Neural progenitor cell (in vitro differentiated cells): ENCODE results near the gene IRF7. TPM values are rescaled to one million over a fixed set of nuclear protein-coding genes. Genes with fewer than 3 reads are reported as not detected.
"Not testable (repeated sequence)": the region's sequence is repeated elsewhere in the genome, so short reads cannot be mapped to it uniquely, and the experiment has no call there.

Experiments used
- DNase-seq: peaks from one replicate; pipeline ENCODE4 v3.0.0-alpha.2; 2016; ENCODE audit warnings: low spot score
- H2AFZ ChIP-seq: fragments of 200-600 bp; sonication (generic); replicated peaks from 2 replicates; pipeline ENCODE4 v1.6.1; 2016; ENCODE audit warnings: antibody characterized with exemption
- H3F3A ChIP-seq: fragments of 200-600 bp; sonication (generic); 2 replicates; pipeline ENCODE4 v1.6.1; 2016; ENCODE audit warnings: antibody characterized with exemption, low read depth
- H3K27ac ChIP-seq: fragments of 200-600 bp; sonication (generic); 2 replicates; pipeline ENCODE4 v1.5.1; 2016; ENCODE audit warnings: mild to moderate bottlenecking
- H3K27me3 ChIP-seq: fragments of 200-600 bp; sonication (generic); 2 replicates; pipeline ENCODE4 v1.6.1; 2016; ENCODE audit warnings: mild to moderate bottlenecking, moderate library complexity
- H3K36me3 ChIP-seq: fragments of 200-600 bp; sonication (generic); 2 replicates; pipeline ENCODE4 v1.5.1; 2016
- H3K4me1 ChIP-seq: fragments of 200-600 bp; sonication (generic); 2 replicates; pipeline ENCODE4 v1.6.1; 2016; ENCODE audit warnings: mixed run types
- H3K4me2 ChIP-seq: fragments of 200-600 bp; sonication (generic); 2 replicates; pipeline ENCODE4 v1.6.1; 2016
- H3K4me3 ChIP-seq: fragments of 200-600 bp; sonication (generic); 2 replicates; pipeline ENCODE4 v1.5.1; 2016
- H3K79me2 ChIP-seq: fragments of 200-600 bp; sonication (generic); 2 replicates; pipeline ENCODE4 v1.6.1; 2016; ENCODE audit warnings: low read depth
- H3K9ac ChIP-seq: fragments of 200-600 bp; sonication (generic); 2 replicates; pipeline ENCODE4 v1.6.1; 2016
- H3K9me3 ChIP-seq: fragments of 200-600 bp; sonication (generic); 2 replicates; pipeline ENCODE4 v1.5.1; 2016; ENCODE audit warnings: low read depth
- H4K20me1 ChIP-seq: fragments of 200-600 bp; sonication (generic); 2 replicates; pipeline ENCODE4 v1.6.1; 2016; ENCODE audit warnings: low read depth
- H3K27ac Mint-ChIP-seq: 3 replicates; pipeline ENCODE4 v1.8.0; 2021; ENCODE audit warnings: mixed read lengths
- H3K27me3 Mint-ChIP-seq: 2 replicates; pipeline ENCODE4 v1.8.0; 2022; ENCODE audit warnings: low read depth, mild to moderate bottlenecking, inconsistent platforms, moderate library complexity, mixed read lengths; ENCODE audit not compliant: insufficient read depth
- H3K36me3 Mint-ChIP-seq: 3 replicates; pipeline ENCODE4 v1.8.0; 2021; ENCODE audit warnings: mixed read lengths
- H3K4me1 Mint-ChIP-seq: 3 replicates; pipeline ENCODE4 v1.8.0; 2021; ENCODE audit warnings: mixed read lengths
- H3K4me3 Mint-ChIP-seq: 3 replicates; pipeline ENCODE4 v1.8.0; 2021; ENCODE audit warnings: mild to moderate bottlenecking, moderate library complexity, mixed read lengths
- H3K9me3 Mint-ChIP-seq: 3 replicates; pipeline ENCODE4 v1.8.0; 2020; ENCODE audit warnings: mixed read lengths
- EZH2 ChIP-seq: fragments of 200-600 bp; sonication (generic); IDR thresholded peaks from 2 replicates; pipeline ENCODE4 v1.6.1; 2017; ENCODE audit warnings: antibody characterized with exemption, mild to moderate bottlenecking, moderate library complexity
- EZH2phosphoT487 ChIP-seq: fragments of 200-600 bp; sonication (generic); IDR thresholded peaks from 2 replicates; pipeline ENCODE4 v1.6.1; 2017; ENCODE audit warnings: antibody characterized with exemption
- total RNA-seq: library from RNA; depleted of rRNA; stranded (reverse); fragments of >200 nt; gene quantifications from 2 replicates; pipeline ENCODE4 v1.2.3, GENCODE V29; 2015; ENCODE audit warnings: low replicate concordance
- TF ChIP-seq, protein P1 (sequence below): fragments of 200-600 bp; sonication (generic); IDR thresholded peaks from 2 replicates; pipeline ENCODE4 v1.5.1; 2017; ENCODE audit warnings: antibody characterized with exemption, mild to moderate bottlenecking

Gene IRF7
- total RNA-seq, 1 donor from 2014 or later: 4.3 TPM

DNA sequence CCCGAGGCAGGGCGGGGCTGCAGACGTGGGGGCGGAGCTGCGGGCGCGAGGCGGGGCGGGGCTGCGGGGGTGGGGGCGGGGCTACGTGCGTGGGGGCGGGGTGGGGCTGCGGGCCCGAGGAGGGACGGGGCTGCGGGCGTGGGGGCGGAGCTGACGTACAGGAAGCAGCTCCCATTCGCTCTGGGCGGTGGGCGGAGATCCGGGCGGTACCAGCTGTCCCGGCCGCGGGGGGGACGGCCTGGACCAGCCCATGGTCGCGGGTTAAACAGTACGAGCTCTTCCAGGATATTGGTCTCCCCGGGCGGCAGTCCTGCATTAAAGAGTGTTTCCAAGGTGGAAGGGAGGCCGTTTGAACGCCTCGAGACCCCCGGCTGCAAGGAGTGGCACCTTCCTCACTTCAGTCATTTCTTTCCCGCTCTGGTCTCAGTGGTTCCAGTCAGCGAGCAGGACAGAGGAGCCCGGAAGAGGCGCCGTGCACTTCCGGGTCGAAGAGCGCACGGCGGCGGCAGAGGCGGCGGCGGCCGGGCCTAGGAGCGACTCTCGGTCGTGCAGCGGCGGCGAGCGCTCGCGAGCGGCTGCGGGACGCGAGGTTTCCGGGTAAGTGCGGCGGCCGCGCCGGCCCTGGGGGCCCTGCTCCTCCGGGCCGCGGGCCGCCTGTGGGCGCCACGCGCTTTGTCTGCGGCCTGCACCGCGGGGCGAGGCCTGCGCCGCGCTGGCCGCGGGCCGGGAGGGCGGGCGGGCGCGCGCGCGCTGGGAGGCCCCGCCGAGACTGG, 39.6 kb downstream of the IRF7 start, which contains the start of gene PHRF1:
Gene PHRF1, plus strand, starts transcription at position 475 of the 773 bp plus-strand sequence. CDS start 5,043 bp downstream, outside the sequence.
- Mint-ChIP-seq H3K36me3 (peaks cover 5% of the 10 kb centered on the region), H3K4me1 (peaks cover 37% of the 10 kb centered on the region), H3K4me3 (peak within 1 kb of the TSS; percentile 96), H3K27me3 (peaks cover 6% of the 10 kb centered on the region), H3K27ac (peak within 1 kb of the TSS; percentile 100), H3K9me3 (no peaks in the 10 kb centered on the region)
- no peaks in the 10 kb centered on the region for H3K9me3 ChIP-seq
- H3K4me2 ChIP-seq: peak within 1 kb of the TSS; percentile 100
- peaks cover 38% of the 10 kb centered on the region for H3F3A ChIP-seq
- peak; percentile 97 for DNase-seq
- H3K36me3 ChIP-seq: no peaks in the 10 kb centered on the region
- no peak for TF ChIP-seq EZH2
- TF ChIP-seq, protein P1, sequence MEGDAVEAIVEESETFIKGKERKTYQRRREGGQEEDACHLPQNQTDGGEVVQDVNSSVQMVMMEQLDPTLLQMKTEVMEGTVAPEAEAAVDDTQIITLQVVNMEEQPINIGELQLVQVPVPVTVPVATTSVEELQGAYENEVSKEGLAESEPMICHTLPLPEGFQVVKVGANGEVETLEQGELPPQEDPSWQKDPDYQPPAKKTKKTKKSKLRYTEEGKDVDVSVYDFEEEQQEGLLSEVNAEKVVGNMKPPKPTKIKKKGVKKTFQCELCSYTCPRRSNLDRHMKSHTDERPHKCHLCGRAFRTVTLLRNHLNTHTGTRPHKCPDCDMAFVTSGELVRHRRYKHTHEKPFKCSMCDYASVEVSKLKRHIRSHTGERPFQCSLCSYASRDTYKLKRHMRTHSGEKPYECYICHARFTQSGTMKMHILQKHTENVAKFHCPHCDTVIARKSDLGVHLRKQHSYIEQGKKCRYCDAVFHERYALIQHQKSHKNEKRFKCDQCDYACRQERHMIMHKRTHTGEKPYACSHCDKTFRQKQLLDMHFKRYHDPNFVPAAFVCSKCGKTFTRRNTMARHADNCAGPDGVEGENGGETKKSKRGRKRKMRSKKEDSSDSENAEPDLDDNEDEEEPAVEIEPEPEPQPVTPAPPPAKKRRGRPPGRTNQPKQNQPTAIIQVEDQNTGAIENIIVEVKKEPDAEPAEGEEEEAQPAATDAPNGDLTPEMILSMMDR: no peak
- no peak for TF ChIP-seq EZH2phosphoT487
- peaks cover 15% of the 10 kb centered on the region for H3K27me3 ChIP-seq
- H3K9ac ChIP-seq: peak within 1 kb of the TSS; percentile 98
- H3K79me2 ChIP-seq: peaks cover 49% of the 10 kb centered on the region
- peaks cover 54% of the 10 kb centered on the region for H4K20me1 ChIP-seq
- peak within 1 kb of the TSS; percentile 99 for H3K27ac ChIP-seq
- H3K4me3 ChIP-seq: peak within 1 kb of the TSS; percentile 93
- peaks cover 27% of the 10 kb centered on the region for H3K4me1 ChIP-seq
- peak within 1 kb of the TSS; percentile 100 for H2AFZ ChIP-seq

DNA sequence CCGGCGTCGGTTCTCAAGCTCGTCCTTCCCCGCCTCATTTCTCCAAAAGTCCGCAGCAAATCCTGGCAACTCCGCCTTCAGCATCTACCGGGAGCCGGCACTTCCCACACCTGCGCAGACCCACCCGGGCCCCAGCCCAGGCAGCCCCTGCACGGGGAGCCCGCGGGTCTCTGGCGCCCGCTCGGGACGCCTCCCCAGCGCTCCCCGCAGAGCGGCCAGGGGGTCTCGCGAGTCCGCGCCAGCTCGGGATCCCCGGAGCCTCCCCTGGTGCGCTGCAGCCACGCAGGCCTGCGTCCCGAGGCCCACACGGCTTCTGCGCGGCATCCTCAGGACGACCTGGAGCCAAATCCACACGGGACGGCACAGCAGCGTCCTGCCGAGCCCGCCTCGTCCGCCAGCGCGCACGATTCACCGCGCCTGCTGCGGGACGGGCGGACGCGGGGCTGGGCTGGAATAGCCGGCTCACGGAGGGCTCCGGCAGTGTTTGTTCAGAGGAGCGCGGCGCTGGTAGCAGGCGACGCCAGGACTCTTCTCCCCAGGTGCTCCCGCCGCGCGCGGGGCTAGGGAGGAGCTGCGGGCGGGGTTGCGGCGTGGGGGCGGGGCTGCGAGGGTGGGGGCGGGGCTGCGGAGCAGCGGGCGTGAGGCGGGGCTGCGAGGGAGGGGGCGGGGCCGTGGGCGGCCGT, 40.3 kb downstream of the IRF7 start:
- no peaks in the 10 kb centered on the region for H3K36me3 ChIP-seq
- peaks cover 47% of the 10 kb centered on the region for H4K20me1 ChIP-seq
- H3K4me2 ChIP-seq: peak overlapping the region; percentile 85
- Mint-ChIP-seq H3K27ac (peak overlapping the region; percentile 46), H3K4me3 (peak overlapping the region; percentile 94), H3K9me3 (no peaks in the 10 kb centered on the region), H3K27me3 (peaks cover 6% of the 10 kb centered on the region), H3K4me1 (peaks cover 40% of the 10 kb centered on the region), H3K36me3 (peaks cover 4% of the 10 kb centered on the region)
- H3K9me3 ChIP-seq: no peaks in the 10 kb centered on the region
- peak overlapping the region; percentile 88 for H2AFZ ChIP-seq
- DNase-seq: peak; percentile 96
- H3K4me1 ChIP-seq: peaks cover 30% of the 10 kb centered on the region
- H3K9ac ChIP-seq: no peak overlapping the region
- no peak overlapping the region for H3K27ac ChIP-seq
- TF ChIP-seq, protein P1: no peak
- no peak for TF ChIP-seq EZH2phosphoT487
- TF ChIP-seq EZH2: no peak
- peaks cover 42% of the 10 kb centered on the region for H3K79me2 ChIP-seq
- H3F3A ChIP-seq: peaks cover 42% of the 10 kb centered on the region
- peaks cover 15% of the 10 kb centered on the region for H3K27me3 ChIP-seq
- peak overlapping the region; percentile 67 for H3K4me3 ChIP-seq

- Mint-ChIP-seq H3K9me3 (no peaks in the 10 kb centered on the region), H3K27ac (peak overlapping the region; percentile 46), H3K4me1 (peaks cover 41% of the 10 kb centered on the region), H3K4me3 (peak overlapping the region; percentile 94), H3K27me3 (peaks cover 6% of the 10 kb centered on the region), H3K36me3 (peaks cover 4% of the 10 kb centered on the region)
- Histone ChIP-seq H3K4me3 (peak overlapping the region; percentile 67), H3K9me3 (no peaks in the 10 kb centered on the region), H2AFZ (peak overlapping the region; percentile 5), H3K79me2 (peaks cover 35% of the 10 kb centered on the region), H3K36me3 (no peaks in the 10 kb centered on the region), H3K4me2 (peak overlapping the region; percentile 85), H3K27me3 (peaks cover 15% of the 10 kb centered on the region), H3K9ac (no peak overlapping the region), H4K20me1 (peaks cover 40% of the 10 kb centered on the region), H3F3A (peaks cover 49% of the 10 kb centered on the region), H3K4me1 (peaks cover 30% of the 10 kb centered on the region), H3K27ac (no peak overlapping the region)
- DNase-seq: no peak
- TF ChIP-seq EZH2: peak; percentile 11
- no peak for TF ChIP-seq EZH2phosphoT487
These were observed 41.0 kb downstream of the IRF7 start for GRCh38 chr11:574632-575312.

- not testable (repeated sequence) for DNase-seq, H2AFZ ChIP-seq, H3K27me3 Mint-ChIP-seq, H3K27ac ChIP-seq, H3K9ac ChIP-seq, H3K36me3 ChIP-seq, H3K9me3 Mint-ChIP-seq, H3K36me3 Mint-ChIP-seq, H3K27ac Mint-ChIP-seq, H3K9me3 ChIP-seq
- H3K27me3 ChIP-seq: peaks cover 15% of the 10 kb centered on the region
- H3K4me3 ChIP-seq: peak overlapping the region; percentile 67
- peak overlapping the region; percentile 85 for H3K4me2 ChIP-seq
- peaks cover 28% of the 10 kb centered on the region for H3K79me2 ChIP-seq
- peaks cover 55% of the 10 kb centered on the region for H3F3A ChIP-seq
- peak overlapping the region; percentile 94 for H3K4me3 Mint-ChIP-seq
- peaks cover 35% of the 10 kb centered on the region for H3K4me1 ChIP-seq
- peaks cover 33% of the 10 kb centered on the region for H4K20me1 ChIP-seq
- H3K4me1 Mint-ChIP-seq: peaks cover 34% of the 10 kb centered on the region
These were observed 41.6 kb downstream of the IRF7 start for GRCh38 chr11:574031-574570.
